Small intestine (tissue), 7 donors: ENCODE measurements around the gene CYP4F11. TPM values are rescaled to one million over a fixed set of nuclear protein-coding genes. Genes with fewer than 3 reads are reported as not detected.
"Not testable (repeated sequence)": the region's sequence is repeated elsewhere in the genome, so short reads cannot be mapped to it uniquely, and the experiment has no call there.

Experiments used
- DNase-seq, 2 donors: peaks; one replicate each; pipeline versions ENCODE4 v3.0.0 to v3.0.0-alpha.2; 2013
- FAIRE-seq: peaks from 2 replicates; lab custom pipeline; 2012; peaks lifted over from hg19 to GRCh38; lab: Jason Lieb, UNC
- H3K27ac ChIP-seq, 3 donors: one replicate each; pipeline ENCODE4 v1.5.1; 2013; ENCODE audit warnings: low read length in 2 of 3, mild to moderate bottlenecking in 2 of 3, control low read depth in 1 of 3, inconsistent platforms in 1 of 3, low read depth in 1 of 3, moderate library complexity in 1 of 3
- H3K27me3 ChIP-seq, 3 donors: one replicate each; pipeline ENCODE4 v1.6.1; 2013; ENCODE audit warnings: low read length in 3 of 3, inconsistent platforms in 1 of 3; ENCODE audit not compliant: control insufficient read depth in 3 of 3, insufficient read depth in 3 of 3
- H3K36me3 ChIP-seq, 3 donors: one replicate each; pipeline ENCODE4 v1.6.1; 2013; ENCODE audit warnings: low read length in 3 of 3, inconsistent platforms in 1 of 3, low read depth in 1 of 3, mild to moderate bottlenecking in 1 of 3, moderate library complexity in 1 of 3; ENCODE audit not compliant: control insufficient read depth in 3 of 3, insufficient read depth in 2 of 3
- H3K4me1 ChIP-seq, 3 donors: one replicate each; pipeline ENCODE4 v1.6.1; 2013; ENCODE audit warnings: low read length in 2 of 3, inconsistent platforms in 1 of 3, low read depth in 1 of 3, mild to moderate bottlenecking in 1 of 3, moderate library complexity in 1 of 3; ENCODE audit not compliant: control insufficient read depth in 3 of 3, insufficient read depth in 2 of 3
- H3K4me3 ChIP-seq, 3 donors: one replicate each; pipeline ENCODE4 v1.5.1; 2013; ENCODE audit warnings: low read length in 3 of 3, control low read depth in 1 of 3, inconsistent platforms in 1 of 3, low read depth in 1 of 3, mild to moderate bottlenecking in 1 of 3, moderate library complexity in 1 of 3
- H3K9me3 ChIP-seq, 2 donors: one replicate each; pipeline ENCODE4 v1.6.1; 2013; ENCODE audit warnings: low read depth in 1 of 2, low read length in 1 of 2; ENCODE audit not compliant: control insufficient read depth in 2 of 2, insufficient read depth in 1 of 2
- WGBS, 3 donors: extraction: QIAGEN DNeasy Blood & Tissue Kit; methylation state at CpG; one replicate each; pipeline ENCODE4 v1.1.7; 2013; 5-methylcytosine and 5-hydroxymethylcytosine counted together
- polyA plus RNA-seq, 4 donors: library from polyadenylated mRNA; stranded (reverse) in 3 of 4; unstranded in 1 of 4; fragments of 200-250 nt in 3 of 4; fragments of 120-200 nt in 1 of 4; gene quantifications; one replicate each; pipeline versions ENCODE4 v1.2.1 to v1.2.3, GENCODE V29; 2013
- donor health status: healthy with polysubstance abuse.
- donor health status: control.
- donor health status: control.
- donor health status: Bipolar disorder and iron deficiency.
- donor health status: healthy.

Gene CYP4F11
- polyA plus RNA-seq, 4 donors, result 0.33 to 14.5 (median 6.6) TPM

DNA sequence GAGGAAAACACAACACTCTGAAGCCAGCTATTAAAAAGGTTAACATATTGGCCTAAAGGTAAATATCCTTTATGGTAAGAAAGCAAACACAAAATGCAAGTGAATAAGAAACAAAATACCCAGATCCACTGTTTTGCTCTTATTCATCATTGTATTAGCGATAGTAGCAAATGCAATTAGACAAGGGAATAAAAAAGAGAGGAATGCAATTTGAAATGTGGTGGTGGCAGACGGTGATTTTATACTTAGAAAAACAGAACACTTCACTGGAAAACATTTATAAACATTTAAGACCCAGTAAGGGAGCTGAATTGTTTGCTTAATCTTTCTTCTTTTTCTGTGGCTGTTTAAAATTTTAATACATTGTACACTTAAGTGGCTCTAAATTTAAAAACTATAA, 19.2 kb downstream of the CYP4F11 start:
- Histone ChIP-seq H3K4me1 (no peaks in the 10 kb centered on the region), H3K27me3 (peaks cover 0 to 16% (median 9%) of the 10 kb centered on the region in 3 donors), H3K36me3 (no peaks in the 10 kb centered on the region), H3K27ac (no peak overlapping the region), H3K9me3 (peaks cover 0 to 4% of the 10 kb centered on the region in 2 donors), H3K4me3 (no peak overlapping the region)
- WGBS, 3 donors, result 93 to 97% (median 97%) methylated on average over 2 of the region's 2 CpGs
- DNase-seq (no peak), FAIRE-seq (no peak)

DNA sequence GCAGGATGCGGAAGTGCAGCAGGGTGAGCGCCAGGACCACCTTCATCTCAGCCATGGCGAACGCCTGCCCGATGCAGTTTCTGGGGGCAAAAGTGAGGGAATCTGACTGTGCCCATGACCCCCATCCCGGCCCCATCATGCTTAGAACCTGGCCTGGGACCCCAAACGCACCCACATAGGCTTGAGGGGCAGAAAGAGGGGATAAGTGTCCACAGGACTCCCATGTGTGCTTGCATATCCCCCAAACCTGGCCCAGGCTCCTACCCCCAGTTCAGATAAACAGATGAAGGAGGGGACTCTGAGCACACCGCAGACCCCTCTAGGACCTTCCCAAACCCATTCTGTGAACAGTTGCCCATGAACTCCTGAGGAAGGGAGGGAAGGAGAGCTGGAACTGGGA, 20.5 kb downstream of the CYP4F11 start:
- no peaks in the 10 kb centered on the region for H3K4me1 ChIP-seq
- H3K9me3 ChIP-seq, result peaks cover 0 to 4% of the 10 kb centered on the region in 2 donors
- H3K27ac ChIP-seq, result no peak overlapping the region
- FAIRE-seq, result no peak
- H3K4me3 ChIP-seq, result no peak overlapping the region
- no peak for DNase-seq
- WGBS, 3 donors, result 91 to 94% (median 93%) methylated on average over 8 of the region's 8 CpGs
- no peaks in the 10 kb centered on the region for H3K36me3 ChIP-seq
- peaks cover 0 to 16% (median 9%) of the 10 kb centered on the region in 3 donors for H3K27me3 ChIP-seq

DNA sequence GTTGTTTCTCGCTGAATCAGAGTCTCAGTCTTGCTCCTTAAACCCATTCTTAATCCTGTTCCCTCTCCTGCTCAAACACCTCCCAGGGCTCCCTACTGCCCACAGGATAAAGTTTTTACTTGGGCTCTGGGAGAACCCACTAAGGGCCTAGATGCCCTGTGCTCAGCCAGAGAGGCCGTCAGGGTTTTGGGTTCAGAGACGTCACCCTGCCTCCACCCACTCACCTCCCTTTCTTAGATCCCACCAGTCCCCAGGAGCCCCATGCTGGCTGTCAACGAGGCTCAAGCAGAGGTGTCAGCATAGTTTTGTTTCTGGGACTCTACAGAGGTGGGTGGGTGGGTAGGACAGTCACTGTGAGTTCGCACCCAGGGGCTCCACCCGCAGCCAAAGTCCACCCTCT, 20.9 kb downstream of the CYP4F11 start:
- no peaks in the 10 kb centered on the region for H3K4me1 ChIP-seq
- FAIRE-seq, result no peak
- no peak overlapping the region for H3K27ac ChIP-seq
- no peaks in the 10 kb centered on the region for H3K36me3 ChIP-seq
- WGBS, 3 donors, result 55 to 70% (median 66%) methylated on average over 6 of the region's 6 CpGs
- peaks cover 0 to 16% (median 9%) of the 10 kb centered on the region in 3 donors for H3K27me3 ChIP-seq
- no peak for DNase-seq
- no peak overlapping the region for H3K4me3 ChIP-seq
- H3K9me3 ChIP-seq, result peaks cover 0 to 4% of the 10 kb centered on the region in 2 donors

DNA sequence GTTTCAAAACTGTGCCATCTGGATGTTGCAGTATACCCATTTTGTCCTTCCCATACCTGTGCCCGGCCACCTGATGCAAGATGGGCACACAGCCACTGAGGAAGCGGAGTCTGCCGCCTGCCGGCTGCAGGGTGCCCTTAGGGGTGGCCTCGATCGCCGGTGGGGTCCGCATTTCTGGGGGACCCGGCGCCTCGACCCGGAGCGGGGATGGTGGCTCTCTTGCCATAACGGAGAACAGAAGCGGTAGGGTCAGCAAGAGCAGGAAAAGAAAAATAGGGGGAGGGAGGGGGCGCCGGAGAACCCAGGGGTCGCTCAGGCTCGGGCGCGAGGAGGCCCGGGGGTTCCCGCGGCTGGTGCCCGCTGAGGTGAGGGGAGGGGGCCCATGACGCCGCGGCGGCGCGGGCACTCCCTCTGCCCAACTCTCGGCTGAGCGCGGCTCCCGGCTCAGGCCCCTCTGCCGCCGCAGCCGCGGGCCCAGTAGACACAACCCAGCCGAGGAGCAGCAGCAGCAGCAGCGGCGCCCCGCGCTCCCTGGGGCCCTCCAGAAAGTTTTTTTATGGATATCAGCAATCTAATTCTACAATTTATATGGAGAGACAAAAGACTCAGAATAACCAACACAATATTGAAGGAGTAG, 22.6 kb downstream of the CYP4F11 start:
- Histone ChIP-seq H3K4me1 (no peaks in the 10 kb centered on the region), H3K36me3 (no peaks in the 10 kb centered on the region), H3K27me3 (peaks cover 0 to 16% (median 9%) of the 10 kb centered on the region in 3 donors), H3K4me3 (no peak overlapping the region), H3K9me3 (peaks cover 0 to 4% of the 10 kb centered on the region in 2 donors), H3K27ac (no peak overlapping the region)
- FAIRE-seq, result no peak
- no peak for DNase-seq
- WGBS, 3 donors, result 3 to 45% (median 27%) methylated on average over 38 to 44 of the region's 44 CpGs

DNA sequence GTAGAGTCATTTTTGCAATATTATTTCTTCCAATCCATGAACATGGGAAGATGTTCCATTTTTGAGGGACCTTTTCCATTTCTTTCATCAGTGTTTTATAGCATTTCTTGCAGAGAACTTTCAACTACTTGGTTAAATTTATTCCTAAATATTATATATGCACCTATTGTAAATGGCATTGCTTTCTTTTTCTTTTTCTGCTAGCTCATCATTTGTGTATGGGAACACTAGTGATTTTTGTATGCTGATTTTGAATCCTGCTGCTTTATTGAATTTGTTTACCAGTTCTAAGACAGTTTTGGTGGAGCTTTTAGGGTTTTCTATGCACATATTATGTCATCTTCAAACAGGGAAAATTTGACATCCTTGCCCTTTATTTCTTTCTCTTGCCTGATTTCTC, 29.3 kb downstream of the CYP4F11 start:
- no peak overlapping the region for H3K27ac ChIP-seq
- peaks cover 0 to 5% (median 3%) of the 10 kb centered on the region in 3 donors for H3K27me3 ChIP-seq
- H3K36me3 ChIP-seq, result no peaks in the 10 kb centered on the region
- peaks cover 0 to 2% of the 10 kb centered on the region in 2 donors for H3K9me3 ChIP-seq
- DNase-seq, result no peak
- no peaks in the 10 kb centered on the region for H3K4me1 ChIP-seq
- no peak overlapping the region for H3K4me3 ChIP-seq
- no peak for FAIRE-seq

DNA sequence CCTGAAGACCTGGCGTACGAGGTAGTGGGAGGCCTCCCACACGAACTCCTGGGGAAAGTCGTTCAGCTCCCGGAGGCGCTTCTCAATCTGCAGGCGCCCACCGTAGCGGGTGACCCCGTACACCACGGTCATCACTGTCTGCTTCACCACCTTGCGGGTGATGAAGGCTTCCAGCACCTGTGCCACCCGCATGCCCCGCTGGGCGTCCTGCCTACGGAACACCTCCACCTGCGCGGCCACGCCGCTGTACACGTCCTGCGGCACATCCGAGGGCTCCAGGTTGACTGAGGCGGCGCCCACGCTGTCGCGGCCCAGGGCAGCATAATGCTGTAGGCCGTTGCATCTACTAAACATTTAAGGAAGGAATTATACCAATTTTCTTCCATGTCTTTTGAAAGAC, 31.4 kb downstream of the CYP4F11 start:
- 90 to 95% (median 91%) methylated on average over 26 to 29 of the region's 29 CpGs for WGBS, 3 donors
- not testable (repeated sequence) for H3K27ac ChIP-seq, FAIRE-seq, H3K4me3 ChIP-seq, H3K36me3 ChIP-seq, H3K27me3 ChIP-seq, DNase-seq, H3K4me1 ChIP-seq, H3K9me3 ChIP-seq

DNA sequence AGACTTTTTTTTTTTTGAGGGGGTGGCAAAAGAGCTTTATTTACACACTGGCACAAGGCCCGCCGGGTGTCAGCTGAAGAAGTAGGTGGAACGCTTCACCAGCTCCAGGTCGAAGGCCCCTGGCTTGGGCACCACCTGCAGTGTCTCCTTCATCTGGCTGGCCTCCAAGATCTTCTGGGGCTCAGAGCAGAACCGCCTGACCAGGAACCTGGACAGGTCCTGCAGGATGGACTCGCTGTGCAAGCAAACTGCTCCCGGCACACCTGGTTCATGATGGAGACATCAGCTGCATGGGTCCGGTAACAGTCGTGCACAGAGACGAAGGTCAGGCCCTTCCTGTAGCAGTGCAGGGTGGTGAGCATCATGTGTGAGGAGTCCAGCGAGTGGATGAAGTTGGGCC, 32.1 kb downstream of the CYP4F11 start:
- 73 to 84% (median 77%) methylated on average over 11 of the region's 11 CpGs for WGBS, 3 donors
- H3K27ac ChIP-seq, result no peak overlapping the region
- no peak for FAIRE-seq

DNA sequence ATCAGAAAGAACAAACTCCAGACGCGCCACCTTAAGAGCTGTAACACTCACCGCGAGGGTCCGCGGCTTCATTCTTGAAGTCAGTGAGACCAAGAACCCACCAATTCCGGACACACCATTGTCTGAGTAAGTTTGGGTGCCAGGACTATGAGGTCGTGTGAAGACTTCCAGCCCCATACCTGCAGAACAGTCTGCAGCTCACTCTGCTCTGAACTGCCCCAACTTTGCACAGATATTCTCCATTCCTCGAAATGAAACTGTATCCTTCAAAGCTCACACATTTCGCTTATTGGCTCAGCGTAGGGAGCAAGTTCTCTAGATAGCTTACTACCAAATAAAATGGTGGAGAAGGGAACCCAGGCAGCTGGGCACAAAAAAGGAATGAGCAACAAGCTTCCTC, 33.8 kb downstream of the CYP4F11 start:
- H3K9me3 ChIP-seq, result peaks cover 0 to 2% of the 10 kb centered on the region in 2 donors
- H3K4me3 ChIP-seq, result no peak overlapping the region
- 60 to 91% (median 80%) methylated on average over 9 to 11 of the region's 11 CpGs for WGBS, 3 donors
- no peaks in the 10 kb centered on the region for H3K36me3 ChIP-seq
- H3K27me3 ChIP-seq, result peaks cover 0 to 5% (median 3%) of the 10 kb centered on the region in 3 donors
- H3K27ac ChIP-seq, result no peak overlapping the region
- DNase-seq, result no peak
- H3K4me1 ChIP-seq, result peaks cover 0 to 8% (median 0%) of the 10 kb centered on the region in 3 donors
- no peak for FAIRE-seq

More for the DNA sequence above, 32.1 kb downstream of the CYP4F11 start:
- Histone ChIP-seq H3K36me3 (no peaks in the 10 kb centered on the region), H3K9me3 (peaks cover 0 to 2% of the 10 kb centered on the region in 2 donors), H3K4me1 (peaks cover 0 to 2% (median 0%) of the 10 kb centered on the region in 3 donors), H3K4me3 (no peak overlapping the region), H3K27me3 (peaks cover 0 to 5% (median 3%) of the 10 kb centered on the region in 3 donors)
- DNase-seq, result no peak

DNA sequence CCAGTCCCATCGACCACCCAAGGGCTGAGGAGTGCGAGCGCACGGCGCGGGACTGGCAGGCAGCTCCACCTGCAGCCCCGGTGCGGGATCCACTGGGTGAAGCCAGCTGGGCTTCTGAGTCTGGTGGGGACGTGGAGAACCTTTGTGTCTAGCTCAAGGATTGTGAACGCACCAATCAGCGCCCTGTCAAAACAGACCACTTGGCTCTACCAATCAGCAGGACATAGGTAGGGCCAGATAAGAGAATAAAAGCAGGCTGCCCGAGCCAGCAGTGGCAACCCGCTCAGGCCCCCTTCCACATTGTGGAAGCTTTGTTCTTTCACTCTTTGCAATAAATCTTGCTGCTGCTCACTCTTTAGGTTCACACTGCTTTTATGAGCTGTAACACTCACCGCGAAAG, 34.3 kb downstream of the CYP4F11 start:
- H3K27ac ChIP-seq, H3K4me3 ChIP-seq, H3K4me1 ChIP-seq, H3K36me3 ChIP-seq, H3K27me3 ChIP-seq, FAIRE-seq, DNase-seq, H3K9me3 ChIP-seq: not testable (repeated sequence)
- WGBS, 3 donors, result 37 to 56% (median 43%) methylated on average over 6 to 15 of the region's 15 CpGs
